ENCODE data around the gene RPS6KA4. TPM values are rescaled to one million over a fixed set of nuclear protein-coding genes. Genes with fewer than 3 reads are reported as not detected.

RPS6KA4 gene
- total and polyA plus RNA-seq, 8 donors = 7.4 to 18.8 (median 10.5) TPM

GRCh38 chr11:64348383-64349024 is 10.5 kb upstream of the RPS6KA4 start:
- WGBS, 2 donors = 76 to 84% methylated on average over 14 of the region's 14 CpGs
- no peak for TF ChIP-seq CTCF (IDR thresholded peaks at IDR 0.05)
- Histone ChIP-seq H3K9me3 (no peaks in the 10 kb centered on the region), H3K27me3 (no peaks in the 10 kb centered on the region), H3K4me1 (no peaks in the 10 kb centered on the region), H3K36me3 (no peaks in the 10 kb centered on the region), H3K27ac (no peak overlapping the region), H3K4me3 (no peak overlapping the region)
- no peak for ATAC-seq
- no peak for FAIRE-seq
- intact Hi-C loops (cut with DNase I) = no loop called here
- DNase-seq = no peak

GRCh38 chr11:64349025-64349387 is 10.0 kb upstream of the RPS6KA4 start:
- Histone ChIP-seq H3K27me3 (no peaks in the 10 kb centered on the region), H3K4me1 (no peaks in the 10 kb centered on the region), H3K9me3 (no peaks in the 10 kb centered on the region), H3K4me3 (no peak overlapping the region), H3K36me3 (no peaks in the 10 kb centered on the region), H3K27ac (no peak overlapping the region)
- TF ChIP-seq CTCF (IDR thresholded peaks at IDR 0.05) = no peak
- intact Hi-C loops (cut with DNase I) = no loop called here
- FAIRE-seq (no peak), DNase-seq (no peak), ATAC-seq (no peak)
- 85 to 88% methylated on average over 7 of the region's 7 CpGs for WGBS, 2 donors

GRCh38 chr11:64349404-64349803 is 9.6 kb upstream of the RPS6KA4 start:
- intact Hi-C loops (cut with DNase I) = no loop called here
- FAIRE-seq (no peak), DNase-seq (no peak), ATAC-seq (no peak)
- no peak for TF ChIP-seq CTCF (IDR thresholded peaks at IDR 0.05)
- no peak overlapping the region for H3K4me3 ChIP-seq
- no peak overlapping the region for H3K27ac ChIP-seq
- no peaks in the 10 kb centered on the region for H3K4me1 ChIP-seq
- no peaks in the 10 kb centered on the region for H3K36me3 ChIP-seq
- no peaks in the 10 kb centered on the region for H3K27me3 ChIP-seq
- WGBS, 2 donors = 83 to 91% methylated on average over 10 to 11 of the region's 11 CpGs
- no peaks in the 10 kb centered on the region for H3K9me3 ChIP-seq

GRCh38 chr11:64351136-64351631 is 7.8 kb upstream of the RPS6KA4 start:
- Histone ChIP-seq H3K27me3 (no peaks in the 10 kb centered on the region), H3K27ac (no peak overlapping the region), H3K4me3 (no peak overlapping the region), H3K9me3 (no peaks in the 10 kb centered on the region), H3K36me3 (no peaks in the 10 kb centered on the region), H3K4me1 (peaks cover 0 to 9% (median 0%) of the 10 kb centered on the region in 3 donors)
- 88 to 91% methylated on average over 18 of the region's 18 CpGs for WGBS, 2 donors
- FAIRE-seq (no peak), ATAC-seq (no peak), DNase-seq (no peak)
- intact Hi-C loops (cut with DNase I) = no loop called here
- TF ChIP-seq CTCF (IDR thresholded peaks at IDR 0.05) = no peak

Measured in pancreas (tissue), 10 donors.